ENCODE results near the gene RAB9B. TPM values are rescaled to one million over a fixed set of nuclear protein-coding genes. Genes with fewer than 3 reads are reported as not detected.

The RAB9B gene, protein sequence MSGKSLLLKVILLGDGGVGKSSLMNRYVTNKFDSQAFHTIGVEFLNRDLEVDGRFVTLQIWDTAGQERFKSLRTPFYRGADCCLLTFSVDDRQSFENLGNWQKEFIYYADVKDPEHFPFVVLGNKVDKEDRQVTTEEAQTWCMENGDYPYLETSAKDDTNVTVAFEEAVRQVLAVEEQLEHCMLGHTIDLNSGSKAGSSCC
- 1 to 10 TPM; 2.6 to 3.0 TPM for total RNA-seq
- 3.8 TPM for polyA plus RNA-seq (ENCODE audit: insufficient read depth, low read depth, low replicate concordance)
- long read RNA-seq, donor 1, transcript RAB9B-201 (3 exons, 3,748 nt), result major isoform, 5 of 5 reads
- long read RNA-seq, donor 1, partial matches to known transcripts, result 0 of 5 reads
- long read RNA-seq, donor 1, other reads (novel, unspliced or antisense), result 0 of 5 reads
- long read RNA-seq, donor 2, partial matches to known transcripts, result 0 of 3 reads
- long read RNA-seq, donor 2, other reads (novel, unspliced or antisense), result 0 of 3 reads

DNA sequence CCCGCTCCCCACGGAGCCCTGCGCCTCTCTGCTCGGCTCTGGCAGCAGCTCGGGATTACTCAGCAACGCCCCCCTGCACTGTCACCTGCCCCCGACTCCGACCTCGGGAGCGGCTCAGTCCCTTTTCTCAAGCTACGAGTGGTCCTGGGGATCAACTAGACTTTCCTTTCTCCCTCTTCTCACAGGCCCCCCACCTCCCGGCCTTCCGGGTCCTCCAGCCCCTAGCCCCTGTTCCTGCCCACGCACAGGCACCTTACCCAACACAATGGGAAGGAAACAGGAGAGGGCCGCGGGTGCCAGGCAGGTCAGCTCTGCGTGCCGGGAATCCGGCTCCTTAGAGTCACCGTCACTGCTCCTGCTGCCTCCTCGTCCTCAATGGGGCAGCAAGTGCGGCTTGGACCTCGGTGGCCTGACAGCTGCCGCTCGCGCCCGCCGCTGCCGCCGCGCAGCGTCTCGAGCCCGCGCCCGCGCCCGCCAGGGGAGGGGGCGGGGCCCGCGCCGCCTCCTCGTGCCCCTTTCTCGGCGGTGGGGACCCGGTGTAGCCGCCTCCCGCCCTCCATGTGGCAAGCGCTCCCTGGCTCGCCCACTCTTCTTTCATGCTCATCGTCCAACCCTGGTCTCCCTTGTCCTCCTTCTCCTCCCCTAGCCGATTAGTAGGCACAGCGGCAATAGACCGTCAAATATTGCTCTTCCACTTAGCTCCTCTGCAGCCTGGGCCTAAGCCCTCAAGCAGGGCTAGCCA, at the start of gene RAB9B:
TSS of gene RAB9B (minus strand) at position 455 of the 742 bp plus-strand sequence. CDS start 6,473 bp downstream, outside the sequence.
- Histone ChIP-seq H3K4me1 (peaks cover 4% of the 10 kb centered on the region), H3K27me3 (no peaks in the 10 kb centered on the region), H3K27ac (peak within 1 kb of the TSS; percentile 77 to 89), H3K4me3 (peak within 1 kb of the TSS; percentile 55 to 70), H3K36me3 (ENCODE audit: low read depth, missing control alignments) (no peaks in the 10 kb centered on the region), H3K9me3 (no peaks in the 10 kb centered on the region)
- WGBS, 2 donors, result 0% methylated on average over 6 to 14 of the region's 54 CpGs
- TF ChIP-seq, protein P1, sequence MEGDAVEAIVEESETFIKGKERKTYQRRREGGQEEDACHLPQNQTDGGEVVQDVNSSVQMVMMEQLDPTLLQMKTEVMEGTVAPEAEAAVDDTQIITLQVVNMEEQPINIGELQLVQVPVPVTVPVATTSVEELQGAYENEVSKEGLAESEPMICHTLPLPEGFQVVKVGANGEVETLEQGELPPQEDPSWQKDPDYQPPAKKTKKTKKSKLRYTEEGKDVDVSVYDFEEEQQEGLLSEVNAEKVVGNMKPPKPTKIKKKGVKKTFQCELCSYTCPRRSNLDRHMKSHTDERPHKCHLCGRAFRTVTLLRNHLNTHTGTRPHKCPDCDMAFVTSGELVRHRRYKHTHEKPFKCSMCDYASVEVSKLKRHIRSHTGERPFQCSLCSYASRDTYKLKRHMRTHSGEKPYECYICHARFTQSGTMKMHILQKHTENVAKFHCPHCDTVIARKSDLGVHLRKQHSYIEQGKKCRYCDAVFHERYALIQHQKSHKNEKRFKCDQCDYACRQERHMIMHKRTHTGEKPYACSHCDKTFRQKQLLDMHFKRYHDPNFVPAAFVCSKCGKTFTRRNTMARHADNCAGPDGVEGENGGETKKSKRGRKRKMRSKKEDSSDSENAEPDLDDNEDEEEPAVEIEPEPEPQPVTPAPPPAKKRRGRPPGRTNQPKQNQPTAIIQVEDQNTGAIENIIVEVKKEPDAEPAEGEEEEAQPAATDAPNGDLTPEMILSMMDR (IDR thresholded peaks at IDR 0.05), result no peak
- TF ChIP-seq POLR2A (IDR thresholded peaks at IDR 0.05), result no peak
- peak; percentile 81 for DNase-seq
- intact Hi-C loops (cut with DNase I; ENCODE audit: low total_unique reads), result no loop called here

DNA sequence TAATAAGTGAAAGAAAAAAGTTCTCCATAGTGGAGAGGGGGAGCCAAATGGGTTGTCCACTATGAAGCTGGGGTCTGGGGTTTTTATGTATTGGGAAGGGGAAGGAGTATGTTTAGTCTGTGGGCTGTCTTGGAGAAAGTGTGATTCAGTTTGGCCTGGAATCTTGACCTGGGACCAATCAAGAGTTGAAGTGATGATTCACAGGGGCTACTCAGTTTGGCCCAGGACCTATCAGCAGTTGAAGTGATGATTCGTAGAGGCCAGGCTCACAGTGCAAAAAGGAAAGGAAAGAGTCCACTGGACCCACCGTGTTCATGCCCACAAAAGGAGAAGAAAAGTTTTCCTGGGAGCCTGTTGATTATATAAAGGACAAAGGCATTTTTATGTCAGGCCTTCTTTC, 47.3 kb upstream of the RAB9B start:
- Histone ChIP-seq H3K27me3 (no peaks in the 10 kb centered on the region), H3K4me1 (no peaks in the 10 kb centered on the region), H3K36me3 (ENCODE audit: low read depth, missing control alignments) (no peaks in the 10 kb centered on the region), H3K4me3 (no peak overlapping the region), H3K27ac (no peak overlapping the region), H3K9me3 (no peaks in the 10 kb centered on the region)
- 19 to 40% methylated on average over 2 of the region's 2 CpGs for WGBS, 2 donors
- no peak for TF ChIP-seq POLR2A (IDR thresholded peaks at IDR 0.05)
- TF ChIP-seq, protein P1 (IDR thresholded peaks at IDR 0.05), result no peak
- peak; percentile 30 for DNase-seq
- intact Hi-C loops (cut with DNase I; ENCODE audit: low total_unique reads), result no loop called here

DNA sequence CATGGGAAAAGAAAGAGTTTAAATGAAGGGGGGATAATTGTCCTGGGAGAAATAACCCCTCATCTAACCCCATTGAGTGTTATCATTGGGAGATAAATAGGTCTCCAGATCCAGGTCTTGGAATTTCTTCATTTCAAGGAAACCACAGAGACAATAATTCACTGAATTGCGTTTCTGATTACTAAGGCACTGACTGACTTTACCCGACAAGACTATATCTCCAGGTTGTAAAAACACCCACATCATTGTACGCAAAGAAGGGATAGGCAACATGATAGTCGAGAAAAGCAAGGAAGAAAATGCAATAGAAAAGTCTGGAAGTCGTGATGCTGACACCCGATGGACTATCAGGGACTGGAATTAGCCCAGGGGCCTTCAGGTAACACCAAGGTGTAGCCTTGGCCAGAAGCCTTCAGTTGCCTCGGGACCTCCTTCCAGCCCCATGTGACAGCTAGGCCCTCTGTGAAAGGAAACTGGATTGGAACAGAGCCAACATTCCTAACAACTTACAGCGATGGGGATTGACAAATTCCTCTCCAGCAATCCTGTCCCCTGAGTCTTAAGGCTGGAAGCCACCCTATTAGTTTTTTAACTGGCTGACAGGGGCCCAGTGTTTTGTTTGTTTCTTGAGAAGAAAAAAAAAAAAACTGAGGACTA, 46.5 kb upstream of the RAB9B start:
- H3K27me3 ChIP-seq, result no peaks in the 10 kb centered on the region
- no peak overlapping the region for H3K4me3 ChIP-seq
- no peaks in the 10 kb centered on the region for H3K9me3 ChIP-seq
- 60 to 61% methylated on average over 7 to 8 of the region's 8 CpGs for WGBS, 2 donors
- TF ChIP-seq POLR2A (IDR thresholded peaks at IDR 0.05), result no peak
- TF ChIP-seq, protein P1 (IDR thresholded peaks at IDR 0.05), result no peak
- no peak overlapping the region for H3K27ac ChIP-seq
- no peaks in the 10 kb centered on the region for H3K36me3 ChIP-seq (ENCODE audit: low read depth, missing control alignments)
- H3K4me1 ChIP-seq, result no peaks in the 10 kb centered on the region
- intact Hi-C loops (cut with DNase I; ENCODE audit: low total_unique reads), result no loop called here
- no peak for DNase-seq

GRCh38 chrX:103877571-103877970, 45.5 kb upstream of the RAB9B start:
- intact Hi-C loops (cut with DNase I; ENCODE audit: low total_unique reads), result no loop called here
- H3K27ac ChIP-seq, result no peak overlapping the region
- H3K36me3 ChIP-seq (ENCODE audit: low read depth, missing control alignments), result no peaks in the 10 kb centered on the region
- no peak for TF ChIP-seq POLR2A (IDR thresholded peaks at IDR 0.05)
- TF ChIP-seq, protein P1 (IDR thresholded peaks at IDR 0.05), result no peak
- no peaks in the 10 kb centered on the region for H3K27me3 ChIP-seq
- no peaks in the 10 kb centered on the region for H3K4me1 ChIP-seq
- H3K4me3 ChIP-seq, result no peak overlapping the region
- H3K9me3 ChIP-seq, result no peaks in the 10 kb centered on the region
- no peak for DNase-seq
- 89 to 96% methylated on average over 3 of the region's 3 CpGs for WGBS, 2 donors

All from testis (tissue), 5 donors.